Panc1 (cell line): ENCODE measurements around the gene APOBEC3A. TPM values are rescaled to one million over a fixed set of nuclear protein-coding genes. Genes with fewer than 3 reads are reported as not detected.

Source experiments
- ATAC-seq: fragments of 200-7000 bp; cut with Tn5 transposase; 2 replicates; pipeline ENCODE4 v1.9.1; 2020; ENCODE audit warnings: mild to moderate bottlenecking, moderate library complexity
- BruUV-seq: library from RNA; stranded (reverse); fragments of 400-500 nt; replicated peaks from 2 replicates; lab custom pipeline; 2021; lab: Mats Ljungman, UMichigan
- CTCF ChIA-PET: fragments of 300-600 bp; sonication (Branson Sonifier 250); formaldehyde crosslinking; loops from one replicate; lab custom pipeline; 2022; ENCODE audit warnings: antibody characterized with exemption; lab: Charles Lee
- POLR2A ChIA-PET: fragments of 300-600 bp; sonication (Branson Sonifier 250); formaldehyde crosslinking; loops from one replicate; lab custom pipeline; 2022; ENCODE audit warnings: antibody characterized with exemption; lab: Charles Lee
- DNase-seq: peaks from one replicate; pipeline ENCODE4 v3.0.0-alpha.2; 2010; ENCODE audit warnings: low read depth, low spot score
- H3K27ac ChIP-seq: 2 replicates; pipeline ENCODE4 v1.5.1; 2011; ENCODE audit warnings: mild to moderate bottlenecking, low read length, inconsistent platforms
- H3K27me3 ChIP-seq: fragments of 200-500 bp; sonication (Bioruptor generic); 2 replicates; pipeline ENCODE4 v1.6.0; 2014; ENCODE audit warnings: low read length, inconsistent platforms; ENCODE audit not compliant: control insufficient read depth, insufficient read depth
- H3K36me3 ChIP-seq: fragments of 200-500 bp; sonication (Bioruptor generic); 2 replicates; pipeline ENCODE4 v1.5.1; 2014; ENCODE audit warnings: inconsistent platforms, mild to moderate bottlenecking, low read length, moderate library complexity; ENCODE audit not compliant: control insufficient read depth, insufficient read depth
- H3K4me1 ChIP-seq: 2 replicates; pipeline ENCODE4 v1.5.1; 2011; ENCODE audit warnings: inconsistent platforms, mild to moderate bottlenecking, low read length, moderate library complexity; ENCODE audit not compliant: control insufficient read depth, insufficient read depth
- H3K4me3 ChIP-seq, 2 experiments: 2 replicates each; pipeline ENCODE4 v1.5.1; 2011 to 2012; ENCODE audit warnings: low read depth in 2 of 2, low read length in 2 of 2, mild to moderate bottlenecking in 2 of 2, inconsistent platforms in 1 of 2, moderate library complexity in 1 of 2
- H3K9me3 ChIP-seq: fragments of 200-500 bp; sonication (Bioruptor generic); 2 replicates; pipeline ENCODE4 v1.5.1; 2014; ENCODE audit warnings: low read depth, mild to moderate bottlenecking, inconsistent platforms, low read length, moderate library complexity; ENCODE audit not compliant: control insufficient read depth, insufficient read depth
- CTCF ChIP-seq: fragments of 450-650 bp; IDR thresholded peaks from 2 replicates; pipeline ENCODE4 v1.5.1; 2017; ENCODE audit warnings: mild to moderate bottlenecking
- POLR2AphosphoS5 ChIP-seq: IDR thresholded peaks from 2 replicates; pipeline ENCODE4 v1.6.1; 2012; ENCODE audit warnings: mild to moderate bottlenecking, low read depth, low read length, moderate library complexity
- REST ChIP-seq, 2 experiments: IDR thresholded peaks; 2 replicates each; pipeline ENCODE4 v1.6.1; 2011 to 2012; ENCODE audit warnings: low read depth in 2 of 2, control low read depth in 1 of 2, low read length in 1 of 2, mild to moderate bottlenecking in 1 of 2, moderate library complexity in 1 of 2; ENCODE audit not compliant: insufficient read depth in 1 of 2
- SIN3A ChIP-seq: IDR thresholded peaks from 2 replicates; pipeline ENCODE4 v1.6.1; 2012; ENCODE audit warnings: low read depth, mild to moderate bottlenecking, low read length, moderate library complexity, borderline replicate concordance; ENCODE audit not compliant: insufficient read depth
- TCF7L2 ChIP-seq: IDR thresholded peaks from 2 replicates; pipeline ENCODE4 v1.6.1; 2011; ENCODE audit warnings: mild to moderate bottlenecking, low read depth, low read length, inconsistent platforms
- in situ Hi-C: cut with HindIII; loops from 2 replicates; pipeline ENCODE4 v1.10.0; 2016; ENCODE audit warnings: low sequenced_read_pairs, low pct_unique_long_range_greater_than_20kb
- intact Hi-C: fragments of 100-400 bp; cut with micrococcal nuclease; formaldehyde crosslinking; loops from one replicate; pipeline ENCODE4 v1.10.0; 2022; ENCODE audit not compliant: unreplicated experiment
- total RNA-seq: library from RNA; stranded (reverse); gene quantifications from one replicate; pipeline ENCODE4 v1.2.1, GENCODE V29; 2021; ENCODE audit not compliant: unreplicated experiment

Gene APOBEC3A
- total RNA-seq, 1 experiment from 2014 or later = not detected

GRCh38 chr22:38921120-38921519, 36.3 kb upstream of the APOBEC3A start:
- in situ Hi-C loops (no loop called here), intact Hi-C loops (loop anchor here (10.0 kb wide), 1 partner anchor 46 kb away; the partner anchor contains the start of gene CBX6)
- Histone ChIP-seq H3K27ac (no peak overlapping the region), H3K27me3 (no peaks in the 10 kb centered on the region), H3K4me3 (no peak overlapping the region), H3K4me1 (peaks cover 20% of the 10 kb centered on the region), H3K9me3 (no peaks in the 10 kb centered on the region), H3K36me3 (no peaks in the 10 kb centered on the region)
- DNase-seq (no peak), ATAC-seq (no peak)
- ChIA-PET POLR2A (no interaction called here), CTCF (no interaction called here)
- TF ChIP-seq CTCF = no peak
- no peak for TF ChIP-seq SIN3A
- TF ChIP-seq POLR2AphosphoS5 = no peak
- no peak for TF ChIP-seq REST (IDR thresholded peaks at IDR 0.05; ENCODE audit: insufficient read depth in 1 of 2, low read depth in 2 of 2, low read length in 1 of 2)
- TF ChIP-seq TCF7L2 = no peak
- no TSS peak for BruUV-seq

GRCh38 chr22:38921806-38922205, 35.6 kb upstream of the APOBEC3A start:
- DNase-seq = no peak
- intact Hi-C loops = loop anchor here (10.0 kb wide), 1 partner anchor 47 kb away; the partner anchor contains the start of gene CBX6
- no TSS peak for BruUV-seq
- Histone ChIP-seq H3K4me3 (no peak overlapping the region), H3K27ac (no peak overlapping the region), H3K36me3 (no peaks in the 10 kb centered on the region), H3K27me3 (no peaks in the 10 kb centered on the region), H3K9me3 (no peaks in the 10 kb centered on the region), H3K4me1 (peaks cover 20% of the 10 kb centered on the region)
- ChIA-PET POLR2A (no interaction called here), CTCF (interaction anchor here (0.7 kb wide), 1 partner anchor 81 kb away, joined by 6 read pairs; no protein-coding TSS in a partner anchor)
- ATAC-seq = no peak
- in situ Hi-C loops = no loop called here
- TF ChIP-seq SIN3A (no peak), TCF7L2 (no peak), REST (IDR thresholded peaks at IDR 0.05; ENCODE audit: insufficient read depth in 1 of 2, low read depth in 2 of 2, low read length in 1 of 2) (no peak), CTCF (no peak), POLR2AphosphoS5 (no peak)
